Fibroblast of mammary gland (primary cell): ENCODE results near the gene FAM76B.

Source experiments
- DNase-seq: peaks from one replicate; pipeline ENCODE4 v3.0.0-alpha.2; 2010; ENCODE audit warnings: low read depth
- H3K4me3 ChIP-seq: 2 replicates; pipeline ENCODE4 v1.5.1; 2011; ENCODE audit warnings: low read depth, mild to moderate bottlenecking, low read length, moderate library complexity; ENCODE audit not compliant: control insufficient read depth
- CTCF ChIP-seq: conservative IDR thresholded peaks from 2 replicates; pipeline ENCODE4 v1.5.1; 2011; ENCODE audit warnings: low read depth, low read length, inconsistent platforms; ENCODE audit not compliant: control insufficient read depth, insufficient read depth

The FAM76B gene

GRCh38 chr11:95802806-95803205, 13.2 kb upstream of the FAM76B start:
- no peak for DNase-seq
- no peak overlapping the region for H3K4me3 ChIP-seq
- no peak for TF ChIP-seq CTCF

- no peak for DNase-seq
- TF ChIP-seq CTCF: no peak
- H3K4me3 ChIP-seq: no peak overlapping the region
These were observed 10.9 kb upstream of the FAM76B start for GRCh38 chr11:95800438-95800837.

- no peak for TF ChIP-seq CTCF
- DNase-seq: peak; percentile 17
- no peak overlapping the region for H3K4me3 ChIP-seq
These were observed 10.0 kb upstream of the FAM76B start for GRCh38 chr11:95799546-95799945.

GRCh38 chr11:95796501-95796900, 6.9 kb upstream of the FAM76B start:
- H3K4me3 ChIP-seq: no peak overlapping the region
- no peak for TF ChIP-seq CTCF
- DNase-seq: no peak

GRCh38 chr11:95795627-95796295, 6.2 kb upstream of the FAM76B start:
- no peak for TF ChIP-seq CTCF
- H3K4me3 ChIP-seq: no peak overlapping the region
- no peak for DNase-seq

- peak; percentile 17 for DNase-seq
- no peak for TF ChIP-seq CTCF
- H3K4me3 ChIP-seq: no peak overlapping the region
These were observed 4.5 kb upstream of the FAM76B start for GRCh38 chr11:95794086-95794485.

- TF ChIP-seq CTCF: no peak
- DNase-seq: peak; percentile 38
- H3K4me3 ChIP-seq: no peak overlapping the region
These were observed 3.5 kb upstream of the FAM76B start for GRCh38 chr11:95793116-95793515.
